Lower lobe of right lung (tissue), 2 donors: ENCODE results near the gene ZNF784. TPM values are rescaled to one million over a fixed set of nuclear protein-coding genes. Genes with fewer than 3 reads are reported as not detected.
A peak's percentile ranks its signal among the peaks of the same experiment; 100 is the strongest.

ENCODE experiments used
- ATAC-seq, 2 donors: fragments of 200-7000 bp; cut with Tn5 transposase; one replicate each; pipeline ENCODE4 v1.9.1; 2020 to 2022; ENCODE audit warnings: mild to moderate bottlenecking in 2 of 2, moderate library complexity in 2 of 2
- DNase-seq: peaks from one replicate; pipeline ENCODE4 v3.0.0-alpha.2; 2020
- H3K27ac ChIP-seq: fragments of 200-600 bp; one replicate; pipeline ENCODE4 v1.8.0; 2022
- H3K27me3 ChIP-seq: fragments of 200-600 bp; one replicate; pipeline ENCODE4 v1.8.0; 2022; ENCODE audit warnings: low read depth
- H3K36me3 ChIP-seq: fragments of 200-600 bp; one replicate; pipeline ENCODE4 v1.8.0; 2022; ENCODE audit warnings: mild to moderate bottlenecking
- H3K4me1 ChIP-seq: fragments of 200-600 bp; one replicate; pipeline ENCODE4 v1.8.0; 2022
- H3K4me3 ChIP-seq: fragments of 200-600 bp; one replicate; pipeline ENCODE4 v1.8.0; 2022; ENCODE audit warnings: mild to moderate bottlenecking
- H3K9me3 ChIP-seq: fragments of 200-600 bp; one replicate; pipeline ENCODE4 v1.8.0; 2022
- intact Hi-C: fragments of 100-400 bp; cut with DNase I; formaldehyde crosslinking; loops from one replicate; pipeline ENCODE4 v1.11.0; 2022
- total RNA-seq: library from RNA; stranded (reverse); fragmentation: NEBNext Ultra II Directional; extraction: Animal tissue kit (Norgen Biotek cat#: 25700); gene quantifications from one replicate; pipeline ENCODE4 v1.2.1, GENCODE V29; 2021
- TF ChIP-seq, protein P1 (sequence below): fragments of 200-600 bp; IDR thresholded peaks from one replicate; pipeline ENCODE4 v1.8.0; 2022; ENCODE audit warnings: antibody characterized with exemption, mild to moderate bottlenecking
- donor health status: DM: no; HTN: yes; CAD: no; lungs with severe emphysema.

The ZNF784 gene
- total RNA-seq, 1 donor from 2014 or later = 7.1 TPM

DNA sequence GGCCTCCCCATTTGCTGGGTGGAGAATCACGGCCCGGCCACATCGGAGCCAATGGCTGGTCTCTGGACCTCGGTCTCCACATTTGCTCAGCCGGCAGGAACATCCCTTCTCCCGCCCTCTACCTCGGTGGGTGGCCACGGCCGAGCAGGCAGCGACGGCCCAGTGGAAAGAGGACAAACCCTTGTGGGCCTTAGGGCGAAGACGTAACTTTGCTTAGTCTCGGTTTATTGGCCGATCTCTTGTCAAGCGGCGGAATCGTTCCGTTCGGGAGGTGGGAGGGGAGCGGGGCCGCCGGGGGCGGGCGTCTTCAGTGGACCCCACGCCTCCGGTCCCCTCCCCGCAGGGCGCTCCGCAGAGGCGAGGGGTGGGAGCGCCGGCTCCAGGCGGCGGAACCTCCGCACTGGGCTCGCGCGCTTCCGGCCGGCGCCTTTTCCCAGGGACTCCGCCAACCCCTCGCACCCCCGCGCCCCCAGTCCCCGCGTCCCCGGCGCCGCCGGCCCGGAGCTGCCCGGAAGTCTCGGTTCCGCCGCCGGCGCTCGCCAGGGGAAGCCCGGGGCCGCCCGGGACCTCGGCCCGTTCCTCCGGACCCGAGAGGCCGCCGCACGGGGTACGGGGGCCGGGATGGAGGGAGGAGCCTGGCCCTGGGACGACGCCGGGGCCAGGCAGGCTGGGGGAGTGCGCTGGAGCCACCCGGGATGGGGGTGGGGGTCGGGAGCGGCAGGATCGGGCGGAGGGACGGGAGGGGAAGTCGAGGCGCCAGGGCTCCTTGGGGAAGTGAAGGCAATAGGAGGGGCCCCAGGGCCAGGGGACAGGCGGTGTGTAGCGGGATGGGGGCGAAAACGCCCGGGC, 16.4 kb upstream of the ZNF784 start, which contains the start of gene ZNF580:
ZNF580 (plus strand) TSS at position 426 of the 849 bp plus-strand sequence. CDS start 1,507 bp downstream, outside the sequence.
- H3K9me3 ChIP-seq = no peaks in the 10 kb centered on the region
- TF ChIP-seq, protein P1, sequence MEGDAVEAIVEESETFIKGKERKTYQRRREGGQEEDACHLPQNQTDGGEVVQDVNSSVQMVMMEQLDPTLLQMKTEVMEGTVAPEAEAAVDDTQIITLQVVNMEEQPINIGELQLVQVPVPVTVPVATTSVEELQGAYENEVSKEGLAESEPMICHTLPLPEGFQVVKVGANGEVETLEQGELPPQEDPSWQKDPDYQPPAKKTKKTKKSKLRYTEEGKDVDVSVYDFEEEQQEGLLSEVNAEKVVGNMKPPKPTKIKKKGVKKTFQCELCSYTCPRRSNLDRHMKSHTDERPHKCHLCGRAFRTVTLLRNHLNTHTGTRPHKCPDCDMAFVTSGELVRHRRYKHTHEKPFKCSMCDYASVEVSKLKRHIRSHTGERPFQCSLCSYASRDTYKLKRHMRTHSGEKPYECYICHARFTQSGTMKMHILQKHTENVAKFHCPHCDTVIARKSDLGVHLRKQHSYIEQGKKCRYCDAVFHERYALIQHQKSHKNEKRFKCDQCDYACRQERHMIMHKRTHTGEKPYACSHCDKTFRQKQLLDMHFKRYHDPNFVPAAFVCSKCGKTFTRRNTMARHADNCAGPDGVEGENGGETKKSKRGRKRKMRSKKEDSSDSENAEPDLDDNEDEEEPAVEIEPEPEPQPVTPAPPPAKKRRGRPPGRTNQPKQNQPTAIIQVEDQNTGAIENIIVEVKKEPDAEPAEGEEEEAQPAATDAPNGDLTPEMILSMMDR = no peak
- peak within 1 kb of the TSS; percentile 82 for H3K4me3 ChIP-seq
- ATAC-seq (peak; percentile 80 to 82), DNase-seq (peak; percentile 73)
- H3K27ac ChIP-seq = peak within 1 kb of the TSS; percentile 81
- H3K36me3 ChIP-seq = peaks cover 12% of the 10 kb centered on the region
- intact Hi-C loops = no loop called here
- H3K4me1 ChIP-seq = peaks cover 74% of the 10 kb centered on the region
- no peaks in the 10 kb centered on the region for H3K27me3 ChIP-seq

DNA sequence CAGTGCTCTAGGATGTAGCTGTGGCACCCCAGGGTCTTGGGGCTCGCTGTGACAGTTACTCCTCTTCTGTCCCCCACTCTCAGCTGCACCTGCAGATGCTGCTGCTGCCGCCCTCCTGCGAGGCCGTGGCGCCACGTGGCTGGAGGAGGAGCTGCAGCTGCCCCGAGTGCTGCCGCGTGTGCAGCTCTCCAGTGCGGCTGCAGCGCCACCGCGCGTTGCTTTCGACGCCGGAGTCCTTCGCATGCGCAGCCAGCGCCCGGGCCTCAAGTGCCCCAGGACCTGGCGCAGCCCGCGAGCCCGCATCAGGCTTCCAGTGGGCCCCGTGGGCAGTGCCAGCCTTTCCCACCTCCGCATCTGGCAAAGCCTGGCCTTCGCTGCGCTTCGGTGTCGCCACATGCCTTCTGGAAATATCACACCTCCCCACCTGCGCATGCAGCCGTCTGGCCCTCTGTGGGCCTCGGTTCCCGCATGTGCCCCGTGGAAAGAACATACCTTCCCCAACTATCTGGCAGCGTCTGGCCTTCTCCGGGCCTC, 15.7 kb upstream of the ZNF784 start:
- peaks cover 78% of the 10 kb centered on the region for H3K4me1 ChIP-seq
- peaks cover 5% of the 10 kb centered on the region for H3K36me3 ChIP-seq
- H3K27ac ChIP-seq = peak overlapping the region; percentile 81
- intact Hi-C loops = no loop called here
- no peaks in the 10 kb centered on the region for H3K9me3 ChIP-seq
- TF ChIP-seq, protein P1 = peak; percentile 58
- H3K4me3 ChIP-seq = peak overlapping the region; percentile 82
- no peaks in the 10 kb centered on the region for H3K27me3 ChIP-seq
- ATAC-seq (peak; percentile 47 to 55), DNase-seq (peak; percentile 88)

DNA sequence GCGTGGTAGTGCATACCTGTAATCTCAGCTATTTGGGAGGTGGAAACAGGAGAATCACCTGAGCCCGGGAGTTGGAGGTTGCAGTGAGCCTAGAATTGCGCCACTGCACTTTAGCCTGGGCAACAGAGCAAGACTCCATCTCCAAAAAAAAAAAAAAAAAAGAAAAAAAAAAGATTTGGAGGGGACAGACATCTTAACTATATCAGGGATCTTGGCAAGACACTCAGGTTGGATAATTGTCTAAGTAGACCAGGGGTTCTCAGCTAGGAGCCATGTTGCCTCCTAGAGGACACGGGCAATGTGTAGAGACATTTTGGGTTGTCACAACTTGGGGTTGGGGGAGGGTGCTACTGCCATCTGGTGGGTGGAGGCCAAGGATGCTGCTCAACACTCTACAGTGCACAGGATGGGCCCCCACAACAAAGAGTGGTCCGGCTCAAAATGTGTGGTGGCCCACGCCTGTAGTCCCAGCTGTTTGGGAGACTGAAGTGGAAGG, 14.5 kb upstream of the ZNF784 start:
- no peaks in the 10 kb centered on the region for H3K9me3 ChIP-seq
- H3K4me1 ChIP-seq = peaks cover 72% of the 10 kb centered on the region
- ATAC-seq = no peak
- no peak for DNase-seq
- H3K4me3 ChIP-seq = no peak overlapping the region
- no peak overlapping the region for H3K27ac ChIP-seq
- no peaks in the 10 kb centered on the region for H3K27me3 ChIP-seq
- no peaks in the 10 kb centered on the region for H3K36me3 ChIP-seq
- TF ChIP-seq, protein P1 = peak; percentile 42
- intact Hi-C loops = no loop called here

DNA sequence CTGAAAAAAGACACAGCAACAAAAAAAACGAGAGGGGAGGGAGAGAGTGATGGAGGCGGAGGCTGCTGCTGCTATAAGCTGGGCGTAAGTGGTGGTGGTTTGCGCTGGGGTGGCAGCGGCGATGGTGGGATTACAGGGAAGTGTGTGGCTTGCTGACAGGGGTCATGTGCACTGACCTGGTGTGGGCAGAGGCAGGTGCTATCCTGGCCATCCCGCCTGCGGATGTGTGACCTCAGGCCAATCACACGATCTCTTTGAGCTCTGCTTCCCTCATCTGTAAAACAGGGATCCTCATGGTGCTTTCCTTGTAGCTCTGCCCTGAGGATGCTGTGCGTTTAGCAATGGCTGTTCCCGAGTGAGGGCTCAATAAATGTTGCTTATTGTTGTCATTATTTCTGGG, 13.2 kb upstream of the ZNF784 start:
- intact Hi-C loops = no loop called here
- TF ChIP-seq, protein P1 = no peak
- DNase-seq = no peak
- H3K4me1 ChIP-seq = peaks cover 74% of the 10 kb centered on the region
- no peak overlapping the region for H3K27ac ChIP-seq
- no peaks in the 10 kb centered on the region for H3K27me3 ChIP-seq
- H3K9me3 ChIP-seq = no peaks in the 10 kb centered on the region
- H3K4me3 ChIP-seq = no peak overlapping the region
- ATAC-seq = no peak
- H3K36me3 ChIP-seq = no peaks in the 10 kb centered on the region

DNA sequence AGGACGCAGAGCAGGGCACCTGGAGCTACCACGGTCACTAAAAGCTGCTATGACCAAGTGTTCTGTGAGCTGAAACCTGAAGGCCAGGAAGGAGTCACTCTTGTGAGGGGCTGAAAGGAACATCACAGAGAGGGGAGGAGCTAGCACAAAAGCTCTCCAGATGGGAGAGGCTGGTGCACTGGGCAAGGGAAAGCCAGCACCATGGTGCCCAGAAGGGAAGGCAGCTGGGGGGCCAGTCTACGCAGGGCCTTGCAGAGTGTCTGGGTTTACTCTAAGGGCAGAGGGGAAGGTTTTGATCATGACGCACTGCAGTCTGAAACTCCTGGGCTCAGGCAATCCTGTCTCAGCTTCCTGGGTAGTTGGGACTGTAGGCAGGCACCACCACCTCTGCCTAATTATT, 12.4 kb upstream of the ZNF784 start:
- intact Hi-C loops = no loop called here
- H3K4me3 ChIP-seq = no peak overlapping the region
- no peaks in the 10 kb centered on the region for H3K36me3 ChIP-seq
- peaks cover 74% of the 10 kb centered on the region for H3K4me1 ChIP-seq
- TF ChIP-seq, protein P1 = no peak
- DNase-seq (no peak), ATAC-seq (no peak)
- no peak overlapping the region for H3K27ac ChIP-seq
- H3K27me3 ChIP-seq = no peaks in the 10 kb centered on the region
- H3K9me3 ChIP-seq = no peaks in the 10 kb centered on the region
